ENCODE measurements around the gene DSCAM.
"Not testable (repeated sequence)": the region's sequence is repeated elsewhere in the genome, so short reads cannot be mapped to it uniquely, and the experiment has no call there.

DSCAM gene, protein sequence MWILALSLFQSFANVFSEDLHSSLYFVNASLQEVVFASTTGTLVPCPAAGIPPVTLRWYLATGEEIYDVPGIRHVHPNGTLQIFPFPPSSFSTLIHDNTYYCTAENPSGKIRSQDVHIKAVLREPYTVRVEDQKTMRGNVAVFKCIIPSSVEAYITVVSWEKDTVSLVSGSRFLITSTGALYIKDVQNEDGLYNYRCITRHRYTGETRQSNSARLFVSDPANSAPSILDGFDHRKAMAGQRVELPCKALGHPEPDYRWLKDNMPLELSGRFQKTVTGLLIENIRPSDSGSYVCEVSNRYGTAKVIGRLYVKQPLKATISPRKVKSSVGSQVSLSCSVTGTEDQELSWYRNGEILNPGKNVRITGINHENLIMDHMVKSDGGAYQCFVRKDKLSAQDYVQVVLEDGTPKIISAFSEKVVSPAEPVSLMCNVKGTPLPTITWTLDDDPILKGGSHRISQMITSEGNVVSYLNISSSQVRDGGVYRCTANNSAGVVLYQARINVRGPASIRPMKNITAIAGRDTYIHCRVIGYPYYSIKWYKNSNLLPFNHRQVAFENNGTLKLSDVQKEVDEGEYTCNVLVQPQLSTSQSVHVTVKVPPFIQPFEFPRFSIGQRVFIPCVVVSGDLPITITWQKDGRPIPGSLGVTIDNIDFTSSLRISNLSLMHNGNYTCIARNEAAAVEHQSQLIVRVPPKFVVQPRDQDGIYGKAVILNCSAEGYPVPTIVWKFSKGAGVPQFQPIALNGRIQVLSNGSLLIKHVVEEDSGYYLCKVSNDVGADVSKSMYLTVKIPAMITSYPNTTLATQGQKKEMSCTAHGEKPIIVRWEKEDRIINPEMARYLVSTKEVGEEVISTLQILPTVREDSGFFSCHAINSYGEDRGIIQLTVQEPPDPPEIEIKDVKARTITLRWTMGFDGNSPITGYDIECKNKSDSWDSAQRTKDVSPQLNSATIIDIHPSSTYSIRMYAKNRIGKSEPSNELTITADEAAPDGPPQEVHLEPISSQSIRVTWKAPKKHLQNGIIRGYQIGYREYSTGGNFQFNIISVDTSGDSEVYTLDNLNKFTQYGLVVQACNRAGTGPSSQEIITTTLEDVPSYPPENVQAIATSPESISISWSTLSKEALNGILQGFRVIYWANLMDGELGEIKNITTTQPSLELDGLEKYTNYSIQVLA (N-terminal part only)

GRCh38 chr21:40846587-40847411, at the start of gene DSCAM:
TSS of gene DSCAM (minus strand) at chr21:40847158. CDS start at chr21:40846661, 497 bp downstream.
- no peak for DNase-seq (ENCODE audit: low read depth in 2 of 3, low spot score in 1 of 3)

DNA sequence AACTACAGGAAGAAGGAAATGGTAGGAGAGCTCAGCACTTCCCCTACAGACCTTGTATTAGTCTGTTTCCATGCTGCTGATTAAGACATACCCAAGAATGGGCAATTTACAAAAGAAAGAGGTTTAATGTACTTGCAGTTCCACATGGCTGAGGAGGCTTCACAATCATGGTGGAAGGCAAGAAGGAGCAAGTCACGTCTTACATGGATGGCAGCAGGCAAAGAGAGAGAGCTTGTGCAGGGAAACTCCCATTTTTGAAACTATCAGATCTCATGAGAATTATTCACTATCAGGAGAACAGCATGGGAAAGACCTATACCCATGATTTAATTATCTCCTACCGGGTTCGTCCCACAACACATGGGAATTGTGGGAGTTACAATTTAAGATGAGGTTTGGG, 48.7 kb upstream of the DSCAM start:
- not testable (repeated sequence) for DNase-seq (ENCODE audit: low read depth in 2 of 3, low spot score in 1 of 3)

DNA sequence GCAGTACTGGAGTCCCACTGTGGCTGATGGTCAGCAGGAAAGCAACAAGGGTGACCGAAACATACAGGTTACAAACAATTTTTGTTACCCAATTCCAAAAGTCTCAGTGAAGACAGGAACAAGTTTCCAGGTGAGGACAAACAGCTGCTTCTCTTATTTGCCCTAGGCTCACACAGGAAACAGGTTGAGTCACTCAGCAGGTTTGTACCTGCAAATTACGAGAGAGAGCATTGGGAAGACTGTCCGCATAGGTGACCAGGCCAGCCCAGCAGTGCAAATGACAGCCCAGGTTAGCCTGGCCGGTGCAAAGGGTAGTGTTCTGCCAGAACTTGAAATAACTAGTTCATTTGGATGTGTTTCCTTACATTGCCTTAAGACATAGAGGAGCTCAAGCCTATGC, 40.0 kb upstream of the DSCAM start:
- DNase-seq (ENCODE audit: low read depth in 2 of 3, low spot score in 1 of 3), result no peak

DNA sequence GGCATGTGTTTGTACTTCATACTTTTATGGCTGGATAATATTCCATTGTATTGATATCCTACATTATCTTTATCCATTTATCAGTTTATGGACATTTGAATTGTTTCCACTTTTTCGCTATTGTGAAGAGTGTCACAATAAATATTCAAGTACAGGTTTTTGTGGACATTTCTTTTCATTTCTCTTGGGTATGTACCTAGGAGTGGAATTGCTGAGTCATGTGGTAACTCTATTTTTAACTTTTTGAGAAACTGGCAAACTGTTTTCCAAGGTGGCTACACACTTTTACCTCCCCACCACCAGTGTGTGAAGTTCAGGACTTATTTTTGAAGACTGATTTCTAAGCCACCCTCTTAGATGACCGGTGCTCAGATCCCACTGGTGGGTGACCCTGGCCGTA, 39.0 kb upstream of the DSCAM start:
- DNase-seq (ENCODE audit: low read depth in 2 of 3, low spot score in 1 of 3), result no peak

- no peak for DNase-seq (ENCODE audit: low read depth in 2 of 3, low spot score in 1 of 3)
Measured at GRCh38 chr21:40882192-40882915, 35.4 kb upstream of the DSCAM start.

DNA sequence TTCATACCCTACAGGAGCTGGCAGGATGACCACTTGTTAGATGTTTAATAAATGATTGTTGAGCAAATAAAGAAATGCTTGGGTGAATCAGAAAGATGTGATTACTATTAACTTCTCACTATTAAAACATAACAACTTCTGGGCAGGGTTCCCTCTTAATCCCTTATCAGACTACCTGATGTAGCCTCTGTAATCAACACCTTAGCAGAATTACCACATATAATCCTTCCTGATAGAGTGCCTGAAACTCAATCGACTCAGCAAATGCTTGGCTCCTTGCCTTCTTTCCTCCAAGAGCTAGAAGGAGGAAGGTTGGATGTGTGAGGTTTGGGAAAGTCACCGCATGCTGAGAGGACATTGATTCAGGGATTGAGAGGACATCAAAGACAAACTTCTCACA, 34.8 kb upstream of the DSCAM start:
- no peak for DNase-seq (ENCODE audit: low read depth in 2 of 3, low spot score in 1 of 3)

GRCh38 chr21:40871099-40871498, 24.1 kb upstream of the DSCAM start:
- no peak for DNase-seq (ENCODE audit: low read depth in 2 of 3, low spot score in 1 of 3)

DNA sequence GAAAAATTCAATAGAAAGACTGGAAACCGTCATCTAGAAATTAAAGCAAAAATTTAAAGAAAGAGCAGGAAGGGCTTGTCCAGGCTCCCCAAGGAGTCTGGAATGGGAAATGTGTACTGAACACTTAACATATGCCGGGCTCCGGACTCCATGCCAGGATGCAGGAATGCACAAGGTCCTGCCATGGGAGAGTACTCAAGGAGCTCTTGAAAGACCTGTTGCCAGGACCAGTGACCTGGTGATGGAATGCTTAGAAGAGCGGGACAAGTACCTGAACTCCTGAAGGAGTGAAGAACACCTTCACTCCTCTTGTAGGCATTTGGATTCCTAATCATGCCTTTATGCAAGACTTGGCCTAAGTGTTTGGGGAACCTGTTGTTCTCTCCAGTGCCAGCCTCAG, 16.9 kb upstream of the DSCAM start:
- DNase-seq (ENCODE audit: low read depth in 2 of 3, low spot score in 1 of 3), result no peak

DNA sequence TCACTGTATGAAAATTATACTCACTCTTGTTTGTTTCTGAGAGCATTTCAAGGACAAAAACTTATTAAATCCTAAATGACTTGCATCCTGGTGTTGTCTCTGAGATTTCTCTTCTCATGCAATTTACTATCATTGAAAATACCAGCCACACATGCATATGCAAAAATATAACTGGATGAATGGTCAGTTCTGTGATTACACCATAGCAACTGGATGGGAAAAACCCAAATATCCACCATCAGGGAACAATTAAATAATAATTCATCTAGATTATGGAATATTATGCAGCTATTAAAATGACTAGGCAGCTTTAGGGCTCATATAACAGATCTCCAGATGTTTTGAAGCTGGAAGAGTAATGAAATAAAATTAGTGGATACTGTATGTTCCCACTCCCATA, 11.6 kb upstream of the DSCAM start:
- no peak for DNase-seq (ENCODE audit: low read depth in 2 of 3, low spot score in 1 of 3)

DNA sequence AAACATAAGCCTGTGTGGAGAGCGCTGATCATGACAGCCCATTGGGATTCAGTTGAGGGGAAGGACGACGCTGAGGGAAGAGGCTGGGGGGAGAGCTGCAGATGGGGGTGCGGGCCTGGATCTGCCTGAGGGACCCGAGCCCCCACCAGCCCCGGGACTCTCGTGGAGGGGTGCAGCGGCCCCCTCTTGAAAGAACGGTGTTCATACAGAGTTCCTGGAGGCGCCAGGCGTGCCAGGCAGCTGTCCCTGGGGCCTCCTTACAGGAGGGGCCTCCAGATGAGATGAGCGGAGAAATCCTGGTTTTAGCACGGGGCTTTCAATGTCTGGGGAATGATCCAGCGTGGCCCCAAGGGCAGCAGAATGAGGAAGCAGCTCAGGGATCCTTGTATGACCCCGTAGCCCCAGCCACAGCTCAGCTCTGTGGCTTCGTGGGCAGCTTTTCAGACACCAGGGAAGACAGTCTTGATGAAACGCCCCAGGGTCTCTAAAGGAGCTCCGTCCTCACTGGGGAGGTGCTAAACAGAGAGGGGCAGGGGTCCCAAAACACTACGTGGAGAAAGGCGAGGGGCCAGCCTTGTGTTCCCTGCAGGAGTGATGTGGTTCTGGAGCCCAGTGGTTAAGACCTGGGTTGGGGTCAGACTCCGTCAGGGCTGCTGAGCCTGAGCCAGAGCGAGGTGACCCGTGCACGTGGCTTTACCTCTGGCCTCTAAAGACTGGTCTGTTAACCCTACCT, 7.2 kb upstream of the DSCAM start:
- no peak for DNase-seq (ENCODE audit: low read depth in 2 of 3, low spot score in 1 of 3)

DNA sequence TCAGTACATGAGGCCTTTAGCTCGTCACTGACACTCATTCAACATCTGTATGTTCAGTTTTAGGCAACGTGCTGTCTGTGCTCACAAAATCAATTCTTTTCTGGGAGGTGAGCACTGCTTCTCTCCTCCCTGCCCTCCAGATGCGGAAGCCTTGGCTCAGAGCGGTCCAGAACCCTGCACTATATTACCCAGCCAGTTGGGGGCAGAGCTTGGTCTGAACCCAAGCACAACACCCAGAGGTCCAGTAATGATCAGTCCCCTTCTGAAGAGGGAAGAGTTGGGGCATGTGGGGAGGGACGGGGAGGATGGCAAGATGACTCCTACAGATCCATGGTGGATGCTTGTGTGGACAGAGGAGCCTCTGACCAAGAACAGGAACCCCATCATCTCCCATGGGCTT, 5.6 kb upstream of the DSCAM start:
- no peak for DNase-seq (ENCODE audit: low read depth in 2 of 3, low spot score in 1 of 3)

GRCh38 chr21:40851749-40852148, 4.8 kb upstream of the DSCAM start:
- DNase-seq (ENCODE audit: low read depth in 2 of 3, low spot score in 1 of 3), result no peak

- no peak for DNase-seq (ENCODE audit: low read depth in 2 of 3, low spot score in 1 of 3)
Measured at GRCh38 chr21:40850071-40850470, 3.1 kb upstream of the DSCAM start.

GRCh38 chr21:40847951-40848350, 993 bp upstream of the DSCAM start:
- no peak for DNase-seq (ENCODE audit: low read depth in 2 of 3, low spot score in 1 of 3)

- no peak for DNase-seq (ENCODE audit: low read depth in 2 of 3, low spot score in 1 of 3)
Measured at GRCh38 chr21:40846103-40846502, 855 bp downstream of the DSCAM start.

- DNase-seq (ENCODE audit: low read depth in 2 of 3, low spot score in 1 of 3), result no peak
Measured at GRCh38 chr21:40845441-40845995, 1.4 kb downstream of the DSCAM start.

GRCh38 chr21:40844935-40845334, 2.0 kb downstream of the DSCAM start:
- DNase-seq (ENCODE audit: low read depth in 2 of 3, low spot score in 1 of 3), result no peak

DNA sequence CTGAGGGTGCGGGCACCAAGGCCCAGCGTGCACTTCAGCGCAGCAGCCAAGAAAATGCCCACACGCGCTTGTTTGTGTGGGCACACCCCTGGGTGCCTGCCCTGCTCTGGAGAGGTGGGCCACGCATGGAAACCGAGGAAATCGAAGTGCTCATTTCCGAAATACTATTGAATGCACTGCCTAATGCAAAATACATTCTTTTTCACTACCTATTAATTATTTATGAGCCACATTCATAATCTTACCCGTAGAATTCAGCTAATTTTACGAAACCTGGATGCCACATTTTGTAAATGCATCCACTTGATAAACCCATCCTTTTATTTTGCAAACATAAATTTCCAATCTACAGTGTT, 4.8 kb downstream of the DSCAM start:
- no peak for DNase-seq (ENCODE audit: low read depth in 2 of 3, low spot score in 1 of 3)

DNA sequence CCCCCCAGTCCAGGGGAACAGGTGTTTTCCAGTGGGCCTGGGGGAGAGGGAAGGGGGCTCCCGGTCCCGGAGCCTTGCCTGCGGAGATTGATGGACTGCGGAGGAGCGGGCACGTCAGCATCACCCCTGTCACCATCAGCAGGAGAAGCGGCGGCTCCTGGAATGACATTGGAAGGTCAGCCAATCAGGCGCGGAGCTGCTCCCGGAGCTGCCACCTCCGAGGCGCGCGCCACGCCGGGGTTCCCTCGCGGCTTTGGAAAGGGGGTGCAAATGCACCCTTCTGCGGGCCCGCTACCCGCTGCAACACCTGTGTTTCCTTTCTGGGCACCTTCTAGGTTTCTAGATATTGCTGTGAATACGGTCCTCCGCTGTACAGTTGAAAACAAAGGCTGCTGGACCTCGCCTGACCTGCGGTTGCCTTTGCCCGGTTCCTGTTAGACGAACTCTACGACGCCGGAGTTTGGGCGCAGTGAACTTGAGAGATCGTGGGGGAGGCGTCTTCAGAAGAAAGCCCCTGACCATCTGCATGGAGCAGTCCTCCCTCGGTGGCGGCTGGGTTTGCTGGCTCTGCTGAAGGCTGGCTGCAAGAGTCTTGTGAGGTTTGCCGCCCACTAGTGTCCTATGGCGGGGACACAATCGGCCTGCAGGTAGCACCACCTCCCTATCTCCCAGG, 5.3 kb downstream of the DSCAM start:
- DNase-seq (ENCODE audit: low read depth in 2 of 3, low spot score in 1 of 3), result no peak

All from stimulated activated CD4-positive, alpha-beta T cell treated with anti-CD3 and anti-CD28 coated beads, Interleukin-12 subunit alpha, Interleukin-12 subunit beta, amount 100 ng/mL, for 48 hours (primary cell).